ENCODE results near the gene NNMT.
"Not testable (repeated sequence)": the region's sequence is repeated elsewhere in the genome, so short reads cannot be mapped to it uniquely, and the experiment has no call there.

Gene NNMT

DNA sequence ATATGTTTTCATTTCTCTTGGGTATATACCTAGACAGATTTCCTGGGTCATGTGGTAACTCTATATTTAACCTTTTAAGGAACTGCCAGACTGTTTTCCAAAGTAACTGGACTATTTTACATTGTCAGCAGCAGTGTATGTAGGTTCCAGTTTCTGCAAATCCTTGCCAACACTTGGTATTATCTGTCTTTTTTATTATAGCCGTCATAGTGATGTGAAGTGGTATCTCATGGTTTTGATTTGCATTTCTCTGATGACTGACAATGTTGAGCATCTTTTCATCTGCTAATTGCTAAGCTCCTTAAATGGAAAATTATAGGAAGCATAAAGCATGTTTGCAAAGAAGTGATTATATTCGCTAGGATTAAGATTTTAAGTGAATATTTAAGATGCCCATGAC, 13.9 kb downstream of the NNMT start:
- DNase-seq (ENCODE audit: low read depth) = no peak

DNA sequence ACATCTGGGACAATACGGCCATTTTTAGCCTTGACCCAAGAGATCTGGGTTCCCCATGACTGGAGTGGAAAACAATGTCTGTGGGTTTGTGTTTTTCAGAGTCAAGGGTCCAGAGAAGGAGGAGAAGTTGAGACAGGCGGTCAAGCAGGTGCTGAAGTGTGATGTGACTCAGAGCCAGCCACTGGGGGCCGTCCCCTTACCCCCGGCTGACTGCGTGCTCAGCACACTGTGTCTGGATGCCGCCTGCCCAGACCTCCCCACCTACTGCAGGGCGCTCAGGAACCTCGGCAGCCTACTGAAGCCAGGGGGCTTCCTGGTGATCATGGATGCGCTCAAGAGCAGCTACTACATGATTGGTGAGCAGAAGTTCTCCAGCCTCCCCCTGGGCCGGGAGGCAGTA, 15.7 kb downstream of the NNMT start:
- DNase-seq (ENCODE audit: low read depth) = no peak

DNA sequence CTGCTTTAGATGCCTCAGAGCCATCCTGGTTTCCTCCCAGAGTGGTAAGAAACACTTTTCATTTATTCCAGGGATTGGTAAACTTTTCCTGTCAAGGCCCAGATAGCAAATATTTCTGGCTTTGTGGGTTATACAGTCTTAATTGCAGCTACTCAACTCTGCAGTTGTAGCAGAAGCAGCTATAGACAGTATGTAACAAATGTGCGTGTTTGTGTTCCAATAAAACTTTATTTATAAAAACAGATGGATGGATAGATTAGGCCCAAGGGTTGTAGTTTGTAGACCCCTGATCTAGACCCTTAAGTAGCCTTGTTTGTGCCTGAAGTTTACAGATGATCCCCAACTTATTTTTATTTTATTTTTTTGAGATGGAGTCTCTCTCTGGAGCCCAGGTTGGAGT, 17.9 kb downstream of the NNMT start:
- no peak for DNase-seq (ENCODE audit: low read depth)

DNA sequence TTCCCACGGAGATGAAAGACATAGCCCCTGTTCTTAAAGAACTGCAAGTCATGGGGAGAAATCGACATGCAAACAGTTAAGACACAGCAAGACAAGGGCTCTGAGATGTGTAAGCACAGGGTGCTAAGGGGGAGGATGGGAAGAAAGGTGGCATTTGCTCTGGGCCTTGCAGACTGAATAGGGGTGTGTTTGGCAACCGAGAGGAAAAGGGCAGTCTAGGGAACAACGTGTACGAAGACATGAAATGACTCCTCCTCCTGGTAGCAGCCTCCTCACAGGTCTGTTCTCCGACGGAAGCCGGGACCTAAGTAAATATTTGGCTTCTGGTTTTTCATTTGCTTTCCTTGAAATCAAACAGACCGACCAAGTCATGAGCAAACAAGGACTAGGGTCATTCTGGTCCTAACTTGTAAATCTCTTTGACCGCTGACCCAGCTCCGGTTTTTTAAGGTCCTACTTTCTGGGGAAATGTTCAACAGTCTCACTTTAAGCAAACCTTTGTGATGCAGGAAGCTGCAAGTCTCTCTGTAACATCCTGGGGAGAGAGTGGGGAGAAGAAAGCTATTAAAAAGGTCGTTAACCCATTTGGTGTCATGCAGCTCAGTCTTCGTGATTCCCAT, 19.7 kb downstream of the NNMT start:
- no peak for DNase-seq (ENCODE audit: low read depth)

DNA sequence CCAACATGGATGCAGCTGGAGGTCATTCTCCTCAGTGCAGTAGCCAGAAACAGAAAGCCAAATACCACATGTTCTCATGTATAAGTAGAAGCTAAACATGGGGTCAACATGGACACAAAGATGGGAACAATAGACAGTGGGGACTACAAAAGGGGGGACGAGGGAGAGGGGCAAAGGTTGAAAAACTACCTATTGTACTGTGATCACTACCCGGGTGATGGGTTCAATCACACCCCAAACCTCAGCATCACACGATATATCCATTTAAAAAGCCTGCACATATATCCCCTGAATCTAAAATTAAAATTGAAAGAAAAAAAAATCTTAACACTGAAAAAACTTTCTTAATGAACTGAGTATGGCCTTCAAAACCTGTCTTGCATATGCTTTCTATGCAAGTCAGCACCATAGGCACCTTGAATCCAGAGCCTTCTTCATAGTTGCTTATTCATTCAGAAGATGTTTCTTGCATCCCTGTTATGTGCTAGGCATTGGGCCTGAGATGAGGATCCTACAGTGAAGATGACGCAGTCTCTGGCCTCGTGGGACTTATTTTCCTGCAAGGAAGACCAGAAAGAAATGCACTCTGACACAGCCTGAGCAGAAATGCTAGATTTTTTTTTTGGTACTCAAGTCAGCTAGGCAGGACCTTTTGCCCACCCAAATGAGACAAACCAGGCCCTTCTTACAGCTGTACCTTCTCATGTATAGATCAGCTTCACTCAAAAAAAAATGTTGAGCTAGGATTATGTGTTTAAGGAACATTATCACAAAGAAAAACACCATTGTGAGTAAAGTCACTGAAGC, 21.0 kb downstream of the NNMT start:
- DNase-seq (ENCODE audit: low read depth) = no peak

DNA sequence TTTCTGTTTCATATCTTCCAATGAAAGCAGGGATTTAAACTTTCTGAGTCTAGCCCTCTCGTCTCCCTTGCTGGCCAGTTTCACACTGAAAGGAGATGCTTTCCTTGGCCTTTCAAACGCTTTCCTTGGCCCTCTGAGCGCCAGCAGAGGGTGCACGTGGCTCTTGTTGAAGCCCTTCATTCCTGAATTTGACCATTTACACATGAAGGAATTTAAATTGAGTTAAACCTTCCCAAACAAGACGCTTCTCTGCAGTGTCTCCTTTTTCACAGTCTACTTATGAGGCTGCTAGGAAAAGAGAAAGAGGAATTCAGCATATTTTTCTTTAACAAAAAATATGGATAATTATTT, 21.6 kb downstream of the NNMT start:
- DNase-seq (ENCODE audit: low read depth) = no peak

DNA sequence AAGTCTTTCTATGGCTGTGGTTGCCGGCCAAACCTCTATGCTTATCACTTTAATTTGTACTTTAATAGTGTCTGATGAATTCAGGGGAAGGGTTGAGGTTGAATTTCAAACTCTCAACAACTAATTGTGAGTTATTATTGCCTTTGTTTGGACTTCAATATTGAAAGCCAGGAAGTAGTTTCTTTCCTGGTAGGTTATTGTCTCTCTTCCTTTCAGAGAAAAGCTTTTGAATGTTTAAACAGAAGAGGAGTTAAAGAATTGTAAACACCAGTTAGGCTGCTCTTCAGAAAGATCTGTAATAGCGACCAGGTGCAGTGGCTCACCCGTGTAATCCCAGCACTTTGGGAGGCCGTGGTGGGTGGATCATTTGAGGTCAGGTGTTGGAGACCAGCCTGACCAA, 22.2 kb downstream of the NNMT start:
- no peak for DNase-seq (ENCODE audit: low read depth)

DNA sequence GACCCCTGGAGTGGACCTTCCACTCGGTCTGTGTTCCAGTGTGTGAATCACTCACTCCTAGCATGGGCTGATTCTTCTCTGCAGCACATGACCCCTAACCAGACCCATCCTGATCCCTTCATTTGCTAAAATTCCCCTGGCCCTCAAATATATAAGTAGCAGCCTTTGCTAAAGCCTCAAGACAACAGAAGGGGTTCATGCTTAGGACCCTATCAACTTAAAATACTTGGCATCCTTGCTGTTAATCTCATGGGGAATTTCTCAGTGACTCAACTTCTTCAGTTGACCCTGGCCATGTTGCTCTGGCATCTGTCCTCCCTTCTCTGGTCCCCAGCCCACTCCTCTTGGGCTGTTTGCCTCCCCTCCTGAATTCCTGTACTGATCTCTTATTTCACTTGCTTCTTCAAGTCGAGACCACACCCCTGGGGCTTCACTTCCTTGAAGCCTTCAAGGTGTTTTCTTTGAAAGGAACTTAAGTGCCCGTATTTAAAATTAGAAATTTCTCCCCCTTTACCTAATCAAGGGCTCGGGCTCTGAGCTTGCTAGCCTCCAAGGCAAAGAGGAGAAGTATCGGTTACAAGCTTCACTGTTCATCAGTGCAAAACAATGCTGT, 23.6 kb downstream of the NNMT start:
- no peak for DNase-seq (ENCODE audit: low read depth)

- peak; percentile 91 for DNase-seq (ENCODE audit: low read depth)
Measured at GRCh38 chr11:114321621-114322257, 25.5 kb downstream of the NNMT start.

DNA sequence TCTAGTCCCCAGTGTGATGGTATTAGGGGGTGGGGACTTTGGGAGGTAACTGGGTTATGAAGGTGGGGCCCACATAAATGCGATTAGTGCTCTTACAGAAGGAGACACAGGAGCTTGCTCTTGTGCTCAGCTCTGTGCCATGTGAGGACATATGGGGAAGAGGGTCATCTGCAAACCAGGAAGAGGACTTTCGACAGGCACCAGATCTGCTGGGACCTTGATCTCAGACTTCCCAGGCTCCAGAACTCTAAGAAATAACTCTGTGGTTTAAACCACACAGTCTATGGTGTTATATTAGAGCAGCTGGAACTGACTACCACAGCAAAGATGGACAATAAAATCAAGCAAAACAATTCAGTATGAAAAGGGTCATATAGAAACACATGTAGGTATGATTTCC, 26.7 kb downstream of the NNMT start:
- DNase-seq (ENCODE audit: low read depth) = no peak

DNA sequence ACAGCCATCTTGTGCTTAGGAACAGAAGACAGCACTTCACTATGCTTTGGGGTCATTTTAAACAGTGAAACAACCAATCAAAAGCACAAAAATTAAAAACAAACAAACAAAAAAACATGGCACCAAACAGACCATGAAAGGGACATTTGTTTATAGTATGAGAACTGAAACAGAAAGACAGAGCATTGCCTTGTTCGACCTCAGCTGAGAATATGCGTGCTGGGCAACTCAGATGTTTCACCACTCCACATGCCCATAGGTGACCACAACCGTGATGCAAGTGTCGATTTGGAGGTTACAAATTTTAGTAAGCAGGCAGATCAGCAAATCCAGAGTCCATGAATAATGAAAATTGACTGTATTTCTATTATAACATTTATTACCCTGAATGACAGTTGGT, 30.0 kb downstream of the NNMT start:
- no peak for DNase-seq (ENCODE audit: low read depth)

- DNase-seq (ENCODE audit: low read depth) = no peak
Measured at GRCh38 chr11:114326776-114327175, 30.6 kb downstream of the NNMT start.

DNA sequence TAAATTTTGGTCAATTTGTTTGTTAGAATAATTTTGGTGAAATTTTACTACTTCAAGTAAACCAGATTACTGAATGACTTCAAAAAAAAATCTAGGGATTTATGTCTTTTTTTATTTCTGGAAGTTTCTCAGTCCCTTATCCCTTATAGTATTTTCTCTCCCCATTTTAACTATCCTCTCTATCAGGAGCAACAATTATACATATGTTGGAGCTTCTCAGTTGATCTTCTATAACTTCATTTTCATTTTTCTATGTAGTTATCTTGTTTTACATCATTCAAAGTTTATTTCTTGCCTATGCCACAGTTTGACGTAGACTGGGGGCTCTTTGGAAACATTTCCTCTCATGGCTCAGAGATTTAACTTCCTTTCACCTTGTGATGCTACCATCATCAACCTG, 34.2 kb downstream of the NNMT start:
- DNase-seq (ENCODE audit: low read depth) = no peak

- DNase-seq (ENCODE audit: low read depth) = peak; percentile 77
Measured at GRCh38 chr11:114340311-114341131, 44.3 kb downstream of the NNMT start.

DNA sequence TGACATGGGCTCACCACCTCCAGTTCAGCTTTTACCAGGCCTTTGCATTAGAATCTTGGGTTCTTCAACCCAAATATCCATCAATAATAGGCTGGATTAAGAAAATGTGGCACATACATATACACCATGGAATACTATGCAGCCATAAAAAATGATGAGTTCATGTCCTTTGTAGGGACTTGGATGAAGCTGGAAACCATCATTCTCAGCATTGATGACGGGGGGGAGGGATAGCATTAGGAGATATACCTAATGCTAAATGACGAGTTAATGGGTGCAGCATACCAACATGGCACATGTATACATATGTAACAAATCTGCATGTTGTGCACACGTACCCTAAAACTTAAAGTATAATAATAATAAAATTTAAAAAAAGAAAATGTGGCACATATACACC, 45.5 kb downstream of the NNMT start:
- DNase-seq (ENCODE audit: low read depth) = not testable (repeated sequence)

GRCh38 chr11:114342476-114342875, 46.3 kb downstream of the NNMT start:
- no peak for DNase-seq (ENCODE audit: low read depth)

GRCh38 chr11:114343020-114343419, 46.8 kb downstream of the NNMT start:
- no peak for DNase-seq (ENCODE audit: low read depth)

DNA sequence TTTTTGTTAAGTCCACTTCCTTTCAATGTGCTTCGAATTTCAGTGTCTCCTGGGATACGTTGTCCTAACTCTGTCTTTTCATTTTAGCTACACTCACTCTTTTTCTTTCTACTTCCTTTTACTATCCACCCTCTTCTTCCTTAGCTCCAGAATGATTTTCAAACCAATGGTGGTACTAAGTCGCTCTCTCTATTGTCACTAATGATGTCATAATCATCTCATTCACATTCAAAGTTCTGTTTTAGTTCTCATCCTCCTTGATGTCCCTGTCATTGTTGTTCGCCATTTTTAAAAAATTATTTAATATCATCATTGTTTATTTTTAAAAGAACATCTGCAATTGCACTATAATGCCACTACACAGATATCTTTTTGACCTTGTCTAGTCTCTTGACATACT, 47.3 kb downstream of the NNMT start:
- no peak for DNase-seq (ENCODE audit: low read depth)

DNA sequence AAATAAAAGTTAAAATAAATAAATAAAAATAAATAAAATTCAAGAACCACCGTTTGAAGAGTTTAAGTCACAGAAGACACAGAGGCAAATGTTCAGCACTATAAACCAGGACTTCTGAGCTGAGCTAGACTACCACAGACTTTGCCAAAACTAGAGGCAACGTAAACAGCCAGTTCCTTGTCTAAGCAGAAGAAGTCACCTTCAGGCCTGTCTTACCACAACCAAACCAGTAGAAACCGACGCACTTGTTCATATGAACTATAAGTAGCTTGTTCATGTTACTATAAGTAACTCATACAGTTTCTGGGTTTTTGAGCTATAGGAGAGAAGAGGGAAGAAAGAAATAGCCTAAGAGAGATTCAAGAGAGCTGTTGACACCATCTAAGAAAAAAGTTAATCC, 48.3 kb downstream of the NNMT start:
- DNase-seq (ENCODE audit: low read depth) = no peak

DNA sequence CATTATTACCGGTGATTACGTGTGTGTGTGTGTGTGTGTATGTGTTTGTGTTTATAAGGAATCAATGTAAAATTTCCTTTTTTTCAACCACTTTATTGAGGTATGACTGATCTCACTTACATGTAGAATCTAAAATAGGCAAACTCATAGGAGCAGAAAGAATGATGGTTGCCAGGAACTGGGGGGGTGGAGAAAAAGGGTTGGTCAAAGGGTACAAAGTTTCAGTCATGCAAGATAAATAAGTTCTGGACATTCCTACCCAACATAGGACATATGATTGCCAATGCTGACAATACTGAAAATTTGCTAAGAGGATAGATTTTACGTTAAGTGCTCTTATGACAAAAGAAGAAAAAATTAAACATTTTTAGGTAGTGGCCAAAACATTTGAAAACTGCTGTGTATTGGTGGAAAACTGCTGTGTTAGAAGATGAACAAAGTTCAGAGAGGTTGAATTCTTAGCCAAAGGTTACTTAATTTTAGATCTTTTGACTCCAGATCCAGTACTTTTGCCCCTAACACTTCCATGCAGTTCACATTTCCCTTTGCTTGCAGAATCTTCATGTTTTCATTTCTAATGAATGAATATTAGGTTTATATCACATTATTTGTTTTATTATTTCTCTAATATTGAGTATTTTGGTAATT, 49.5 kb downstream of the NNMT start:
- DNase-seq (ENCODE audit: low read depth) = no peak

- DNase-seq (ENCODE audit: low read depth) = no peak
Measured at GRCh38 chr11:114346709-114347141, 50.5 kb downstream of the NNMT start.

Measured in iris pigment epithelial cell (primary cell).